GM12878 (cell line): ENCODE results near the gene RBKS. TPM values are rescaled to one million over a fixed set of nuclear protein-coding genes. Genes with fewer than 3 reads are reported as not detected.

Experiments
- ATAC-seq: fragments of 200-7000 bp; cut with Tn5 transposase; 3 replicates; pipeline ENCODE4 v1.9.1; 2020; ENCODE audit warnings: mild to moderate bottlenecking, moderate library complexity
- BruUV-seq: library from RNA; stranded (reverse); fragments of 400-500 nt; replicated peaks from 2 replicates; lab custom pipeline; 2021; lab: Mats Ljungman, UMichigan
- CTCF ChIA-PET: fragments of 300-600 bp; sonication (Branson Sonifier 250); formaldehyde crosslinking; extraction: SDS; loops from one replicate; lab custom pipeline; 2021; ENCODE audit warnings: inconsistent platforms; lab: Yijun Ruan, JAX
- POLR2A ChIA-PET: fragments of 350-600 bp; formaldehyde crosslinking; extraction: SDS; loops from one replicate; lab custom pipeline; 2021; ENCODE audit warnings: inconsistent platforms; lab: Charles Lee
- RAD21 ChIA-PET: fragments of 300-600 bp; sonication (Branson Sonifier 250); formaldehyde crosslinking; loops from one replicate; lab custom pipeline; 2023; ENCODE audit warnings: antibody characterized with exemption; ENCODE audit not compliant: unreplicated experiment; lab: Charles Lee
- SMC1A ChIA-PET: fragments of 300-600 bp; sonication (Branson Sonifier 250); formaldehyde crosslinking; loops from one replicate; lab custom pipeline; 2023; ENCODE audit not compliant: unreplicated experiment, uncharacterized antibody; lab: Charles Lee
- DNase-seq: peaks from one replicate; pipeline ENCODE4 v3.0.0-alpha.2; 2011; ENCODE audit warnings: low read depth, low spot score
- FAIRE-seq: peaks from 3 replicates; lab custom pipeline; 2011; peaks lifted over from hg19 to GRCh38; lab: Jason Lieb, UNC
- H2AFZ ChIP-seq: 2 replicates; pipeline ENCODE4 v1.6.0; 2011; ENCODE audit warnings: low read depth, low read length, control low read depth; ENCODE audit not compliant: control insufficient read depth
- H3K27ac ChIP-seq: 2 replicates; pipeline ENCODE4 v1.5.1; 2011; ENCODE audit warnings: control low read depth; ENCODE audit not compliant: control insufficient read depth, insufficient read depth
- H3K27me3 ChIP-seq, 2 experiments: replicated peaks in 1 of 2; 2 replicates each; pipeline versions ENCODE4 v1.6.0 to v1.6.1; 2011; ENCODE audit warnings: low read length in 1 of 2; ENCODE audit not compliant: control insufficient read depth in 2 of 2, insufficient read depth in 2 of 2
- H3K36me3 ChIP-seq, 2 experiments: 2 replicates each; pipeline ENCODE4 v1.5.1; 2011; ENCODE audit warnings: low read length in 1 of 2; ENCODE audit not compliant: control insufficient read depth in 2 of 2, insufficient read depth in 2 of 2
- H3K4me1 ChIP-seq: 2 replicates; pipeline ENCODE4 v1.6.1; 2011; ENCODE audit warnings: mild to moderate bottlenecking, low read length, moderate library complexity, mixed read lengths; ENCODE audit not compliant: control insufficient read depth, insufficient read depth
- H3K4me2 ChIP-seq: 2 replicates; pipeline ENCODE4 v1.6.0; 2011; ENCODE audit warnings: control low read depth; ENCODE audit not compliant: control insufficient read depth, insufficient read depth
- H3K4me3 ChIP-seq: fragments of 200-600 bp; sonication (generic); 2 replicates; pipeline ENCODE4 v1.5.1; 2016
- H3K79me2 ChIP-seq: 2 replicates; pipeline ENCODE4 v1.6.0; 2011; ENCODE audit warnings: low read length; ENCODE audit not compliant: control insufficient read depth, insufficient read depth
- H3K9ac ChIP-seq: 2 replicates; pipeline ENCODE4 v1.8.0; 2011; ENCODE audit warnings: low read length, control low read depth, mixed read lengths; ENCODE audit not compliant: control insufficient read depth, insufficient read depth
- H3K9me3 ChIP-seq: replicated peaks from 3 replicates; pipeline ENCODE4 v1.5.1; 2011; ENCODE audit warnings: mild to moderate bottlenecking, low read length; ENCODE audit not compliant: control insufficient read depth, insufficient read depth
- H4K20me1 ChIP-seq: 2 replicates; pipeline ENCODE4 v1.6.0; 2011; ENCODE audit not compliant: control insufficient read depth, insufficient read depth
- CBX3 ChIP-seq: fragments of 200-600 bp; sonication (generic); IDR thresholded peaks from 2 replicates; pipeline ENCODE4 v1.6.1; 2016; ENCODE audit warnings: low read depth, borderline replicate concordance
- CEBPB ChIP-seq, 2 experiments: fragments of 150-350 bp in 1 of 2; IDR thresholded peaks; 2 replicates each; pipeline ENCODE4 v1.6.1; 2012 to 2014; ENCODE audit warnings: low read depth in 2 of 2, low read length in 2 of 2, borderline replicate concordance in 1 of 2, inconsistent platforms in 1 of 2
- CREB1 ChIP-seq: IDR thresholded peaks from 2 replicates; pipeline ENCODE4 v1.6.1; 2012; ENCODE audit warnings: low read depth, mild to moderate bottlenecking, inconsistent platforms
- DPF2 ChIP-seq: fragments of 450-650 bp; IDR thresholded peaks from 2 replicates; pipeline ENCODE4 v1.6.1; 2017; ENCODE audit warnings: mild to moderate bottlenecking
- HDAC6 ChIP-seq: fragments of 200-600 bp; sonication (generic); IDR thresholded peaks from one replicate; pipeline ENCODE4 v1.8.0; 2017; ENCODE audit warnings: antibody characterized with exemption; ENCODE audit not compliant: unreplicated experiment
- IKZF1 ChIP-seq: fragments of 450-650 bp; conservative IDR thresholded peaks from 2 replicates; pipeline ENCODE4 v1.6.1; 2017; ENCODE audit warnings: antibody characterized with exemption, mild to moderate bottlenecking
- IRF4 ChIP-seq: IDR thresholded peaks from 2 replicates; pipeline ENCODE4 v1.6.1; 2011; ENCODE audit warnings: low read depth, low read length
- MEF2B ChIP-seq: fragments of 450-650 bp; IDR thresholded peaks from 2 replicates; pipeline ENCODE4 v1.6.1; 2018; ENCODE audit warnings: mild to moderate bottlenecking, moderate library complexity; ENCODE audit not compliant: partially characterized antibody, poor library complexity, severe bottlenecking
- NFYA ChIP-seq: IDR thresholded peaks from 2 replicates; pipeline ENCODE4 v1.6.1; 2011; ENCODE audit warnings: low read depth, mild to moderate bottlenecking, low read length, improper control_type of control experiment, borderline replicate concordance
- NR2C2 ChIP-seq: IDR thresholded peaks from 2 replicates; pipeline ENCODE4 v1.6.1; 2011; ENCODE audit warnings: borderline replicate concordance, low read depth; ENCODE audit not compliant: control insufficient read depth, insufficient read length
- RAD21 ChIP-seq: IDR thresholded peaks from 2 replicates; pipeline ENCODE4 v1.6.1; 2011; ENCODE audit warnings: mild to moderate bottlenecking, low read depth, low read length, moderate library complexity; ENCODE audit not compliant: insufficient read depth
- RCOR1 ChIP-seq: conservative IDR thresholded peaks from 2 replicates; pipeline ENCODE4 v1.6.1; 2012; ENCODE audit warnings: low read depth, low read length, improper control_type of control experiment
- RELA ChIP-seq: fragments of 450-650 bp; IDR thresholded peaks from 2 replicates; pipeline ENCODE4 v1.8.0; 2014; ENCODE audit warnings: borderline replicate concordance; ENCODE audit not compliant: partially characterized antibody
- RUNX3 ChIP-seq: IDR thresholded peaks from 2 replicates; pipeline ENCODE4 v1.6.1; 2012; ENCODE audit warnings: low read length, inconsistent platforms
- SP1 ChIP-seq: IDR thresholded peaks from one replicate; pipeline ENCODE4 v1.6.1; 2011; ENCODE audit warnings: low read depth, low read length
- TARDBP ChIP-seq: IDR thresholded peaks from 2 replicates; pipeline ENCODE4 v1.6.1; 2016; ENCODE audit warnings: borderline replicate concordance
- WRNIP1 ChIP-seq: IDR thresholded peaks from 2 replicates; pipeline ENCODE4 v1.6.1; 2011; ENCODE audit warnings: low read depth, low read length, improper control_type of control experiment, borderline replicate concordance
- ZZZ3 ChIP-seq: IDR thresholded peaks from 2 replicates; pipeline ENCODE4 v1.6.1; 2011; ENCODE audit warnings: low read depth; ENCODE audit not compliant: control insufficient read depth, insufficient read length
- WGBS: methylation state at CpG from one replicate; pipeline ENCODE4 v1.1.6; 2016; ENCODE audit warnings: low lambda C conversion rate; ENCODE audit not compliant: insufficient replicate concordance, insufficient coverage; ENCODE audit errors: missing lambda C conversion rate; 5-methylcytosine and 5-hydroxymethylcytosine counted together
- in situ Hi-C: fragments of 300-500 bp; cut with MboI; formaldehyde crosslinking; loops from 9 replicates; pipeline ENCODE4 v1.14.3; 2018; ENCODE audit warnings: mixed read lengths
- intact Hi-C: fragments of 100-400 bp; cut with micrococcal nuclease; formaldehyde crosslinking; loops from one replicate; pipeline ENCODE4 v1.14.2; 2022; ENCODE audit not compliant: unreplicated experiment
- polyA plus RNA-seq, 11 experiments: library from polyadenylated mRNA; depleted of rRNA in 4 of 11; unstranded in 6 of 11; stranded (reverse) in 5 of 11; fragments of >200 nt; fragmentation: Nextera tagmentation in 4 of 11; fragmentation: Illumina TruSeq in 1 of 11; extraction: Ambion mirVana in 4 of 11; extraction: Trizol in 1 of 11; gene quantifications; 1 replicate in 1 of 11; 2 replicates in 10 of 11; pipeline versions ENCODE4 v1.2.1 to v1.2.3, GENCODE V29; 2011 to 2016; ENCODE audit warnings: inconsistent platforms in 2 of 11, missing spikeins in 2 of 11, low read depth in 1 of 11
- total RNA-seq, 4 experiments: library from RNA; depleted of rRNA in 3 of 4; stranded (reverse); fragments of >200 nt in 3 of 4; fragmentation: Illumina TruSeq in 1 of 4; extraction: Trizol in 1 of 4; gene quantifications; 2 replicates each; pipeline versions ENCODE4 v1.2.1 to v1.2.3, GENCODE V29; 2013 to 2021
- TF ChIP-seq, protein P1 (sequence below): IDR thresholded peaks from 2 replicates; pipeline ENCODE4 v1.6.1; 2012; ENCODE audit warnings: low read depth, low read length, improper control_type of control experiment

Gene RBKS
- total and polyA plus RNA-seq, 10 of the 15 experiments (the other 5 are each of a cell fraction or from before 2014, with no cell fraction given) = 0.39 to 1.8 (median 1.0) TPM

DNA sequence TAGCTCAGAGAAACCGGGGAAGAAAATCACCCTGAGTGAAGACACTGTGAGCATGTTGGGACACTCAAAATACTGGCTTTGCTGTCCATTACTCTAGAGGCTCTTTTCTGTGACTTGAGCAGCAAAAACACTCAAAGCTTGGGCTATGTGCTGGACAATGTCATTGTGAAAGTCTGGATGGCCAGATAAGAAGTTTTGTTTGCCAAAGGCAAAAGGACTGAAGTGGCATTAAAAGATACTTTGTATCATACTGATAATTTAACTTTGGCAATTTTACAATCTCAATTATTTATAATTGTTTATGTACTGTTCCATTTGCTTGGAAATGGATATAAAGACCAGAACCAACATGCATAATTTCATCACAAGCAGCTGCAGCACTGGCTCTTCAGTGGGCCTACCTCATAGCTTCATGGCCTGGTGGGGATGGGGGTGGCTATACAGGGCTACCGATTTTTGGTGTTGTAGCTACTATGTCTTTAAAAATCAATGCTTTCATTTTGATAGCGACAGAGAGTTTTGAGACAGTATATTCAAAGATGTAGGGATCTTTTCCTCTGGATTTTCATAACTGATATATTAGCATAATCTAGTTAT lies 51.1 kb downstream of the RBKS start:
- 36% methylated on average over 3 of the region's 3 CpGs for WGBS
- intact Hi-C loops (no loop called here), in situ Hi-C loops (no loop called here)
- Histone ChIP-seq H3K4me1 (no peaks in the 10 kb centered on the region), H2AFZ (no peak overlapping the region), H3K27me3 (no peaks in the 10 kb centered on the region), H3K9ac (no peak overlapping the region), H3K4me2 (no peak overlapping the region), H3K27ac (no peak overlapping the region), H3K4me3 (no peak overlapping the region), H3K36me3 (no peaks in the 10 kb centered on the region), H3K9me3 (no peaks in the 10 kb centered on the region), H3K79me2 (no peaks in the 10 kb centered on the region), H4K20me1 (no peaks in the 10 kb centered on the region)
- TF ChIP-seq CEBPB (IDR thresholded peaks at IDR 0.05; ENCODE audit: borderline replicate concordance in 1 of 2, low read depth in 2 of 2, low read length in 2 of 2) (no peak), RCOR1 (no peak), DPF2 (no peak), CREB1 (no peak), NFYA (no peak), RAD21 (no peak), NR2C2 (no peak), IKZF1 (no peak), RELA (no peak), CBX3 (no peak), HDAC6 (no peak), IRF4 (no peak), SP1 (no peak), TARDBP (no peak), MEF2B (no peak), ZZZ3 (no peak), RUNX3 (no peak), WRNIP1 (no peak)
- TF ChIP-seq, protein P1, sequence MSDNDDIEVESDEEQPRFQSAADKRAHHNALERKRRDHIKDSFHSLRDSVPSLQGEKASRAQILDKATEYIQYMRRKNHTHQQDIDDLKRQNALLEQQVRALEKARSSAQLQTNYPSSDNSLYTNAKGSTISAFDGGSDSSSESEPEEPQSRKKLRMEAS = no peak
- RAD21 ChIA-PET = no interaction called here
- POLR2A ChIA-PET = no interaction called here
- DNase-seq = no peak
- no peak for ATAC-seq
- CTCF ChIA-PET = no interaction called here
- no peak for FAIRE-seq
- no TSS peak for BruUV-seq
- SMC1A ChIA-PET = no interaction called here
